Effector CD8-positive, alpha-beta T cell (primary cell): ENCODE measurements around the gene COG4.
A peak's percentile ranks its signal among the peaks of the same experiment; 100 is the strongest.
"Not testable (repeated sequence)": the region's sequence is repeated elsewhere in the genome, so short reads cannot be mapped to it uniquely, and the experiment has no call there.

Source experiments
- DNase-seq: peaks from one replicate; lab custom pipeline; 2025; lab: John Stamatoyannopoulos, UW

COG4 gene

GRCh38 chr16:70457446-70458166 is 65.7 kb downstream of the COG4 start:
- no peak for DNase-seq

- DNase-seq: no peak
These were observed 67.4 kb downstream of the COG4 start for GRCh38 chr16:70455910-70456309.

GRCh38 chr16:70454222-70455034 is 68.9 kb downstream of the COG4 start, which contains the start of gene FCSK:
FCSK (plus strand) TSS chr16:70454595; CDS start chr16:70463191, 8,596 bp downstream.
- DNase-seq: peak; percentile 59

- no peak for DNase-seq
These were observed 69.5 kb downstream of the COG4 start for GRCh38 chr16:70453892-70454221.

GRCh38 chr16:70453117-70453891 is 70.0 kb downstream of the COG4 start:
- DNase-seq: no peak

GRCh38 chr16:70451004-70451340 is 72.4 kb downstream of the COG4 start:
- DNase-seq: not testable (repeated sequence)

- not testable (repeated sequence) for DNase-seq
These were observed 73.0 kb downstream of the COG4 start for GRCh38 chr16:70450142-70451003.

- DNase-seq: no peak
These were observed 75.3 kb downstream of the COG4 start for GRCh38 chr16:70448075-70448474.

- no peak for DNase-seq
These were observed 78.9 kb downstream of the COG4 start for GRCh38 chr16:70444249-70445063.

GRCh38 chr16:70442344-70442743 is 81.0 kb downstream of the COG4 start:
- no peak for DNase-seq

GRCh38 chr16:70441406-70441990 is 81.9 kb downstream of the COG4 start:
- DNase-seq: no peak

- DNase-seq: no peak
These were observed 83.2 kb downstream of the COG4 start for GRCh38 chr16:70440009-70440692.

- peak; percentile 91 for DNase-seq
These were observed 84.1 kb downstream of the COG4 start, which contains the start of gene ST3GAL2 for GRCh38 chr16:70438969-70439862. ST3GAL2 (minus strand) TSS chr16:70439100; CDS start chr16:70398530, 40,570 bp downstream.

GRCh38 chr16:70438585-70438968 is 84.8 kb downstream of the COG4 start:
- DNase-seq: no peak

GRCh38 chr16:70437582-70438557 is 85.5 kb downstream of the COG4 start:
- no peak for DNase-seq

GRCh38 chr16:70437017-70437581 is 86.3 kb downstream of the COG4 start:
- DNase-seq: no peak
